Neural progenitor cell (in vitro differentiated cells): Measurements from ENCODE around the gene KCTD16.

ENCODE experiments used
- CTCF ChIP-seq: fragments of 200-600 bp; sonication (generic); IDR thresholded peaks from 2 replicates; pipeline ENCODE4 v1.5.1; 2017; ENCODE audit warnings: antibody characterized with exemption, mild to moderate bottlenecking
- EZH2 ChIP-seq: fragments of 200-600 bp; sonication (generic); IDR thresholded peaks from 2 replicates; pipeline ENCODE4 v1.6.1; 2017; ENCODE audit warnings: antibody characterized with exemption, mild to moderate bottlenecking, moderate library complexity
- EZH2phosphoT487 ChIP-seq: fragments of 200-600 bp; sonication (generic); IDR thresholded peaks from 2 replicates; pipeline ENCODE4 v1.6.1; 2017; ENCODE audit warnings: antibody characterized with exemption

GRCh38 chr5:144304688-144305087 lies 134.0 kb downstream of the KCTD16 start:
- TF ChIP-seq CTCF (no peak), EZH2phosphoT487 (no peak), EZH2 (no peak)
